Naive thymus-derived CD4-positive, alpha-beta T cell (primary cell): Measurements from ENCODE around the gene OGFOD1. TPM values are rescaled to one million over a fixed set of nuclear protein-coding genes. Genes with fewer than 3 reads are reported as not detected.

Experiments
- ATAC-seq: fragments of 150-1000 bp; cut with Tn5 transposase; 2 replicates; pipeline ENCODE4 v1.10.0; 2021; ENCODE audit warnings: mild to moderate bottlenecking, moderate library complexity
- CTCF ChIA-PET: fragments of 350-600 bp; sonication (Branson Sonifier 250); formaldehyde crosslinking; loops from one replicate; lab custom pipeline; 2021; ENCODE audit warnings: antibody characterized with exemption; lab: Charles Lee
- POLR2A ChIA-PET: fragments of 350-600 bp; sonication (Branson Sonifier 250); formaldehyde crosslinking; loops from one replicate; lab custom pipeline; 2021; ENCODE audit warnings: antibody characterized with exemption, inconsistent platforms; lab: Charles Lee
- DNase-seq, 9 donors: peaks; one replicate each; pipeline versions ENCODE4 v3.0.0 to v3.0.0-alpha.2; 2020 to 2022; ENCODE audit warnings: mixed read lengths in 1 of 9
- H3K27ac ChIP-seq: one replicate; pipeline ENCODE4 v1.7.0; 2013; ENCODE audit warnings: mild to moderate bottlenecking, low read depth, low read length, moderate library complexity
- H3K27me3 ChIP-seq, 2 donors: one replicate each; pipeline ENCODE4 v1.7.0; 2013; ENCODE audit warnings: low read length in 2 of 2, mild to moderate bottlenecking in 2 of 2, moderate library complexity in 2 of 2; ENCODE audit not compliant: control insufficient read depth in 2 of 2, insufficient read depth in 2 of 2
- H3K36me3 ChIP-seq, 3 experiments: 1 replicate in 2 of 3; 2 replicates in 1 of 3; pipeline ENCODE4 v1.7.0; 2013; ENCODE audit warnings: low read length in 3 of 3, mild to moderate bottlenecking in 3 of 3, moderate library complexity in 1 of 3; ENCODE audit not compliant: insufficient read depth in 3 of 3, control insufficient read depth in 2 of 3
- H3K4me1 ChIP-seq, 2 donors: one replicate each; pipeline ENCODE4 v1.7.0; 2013; ENCODE audit warnings: low read length in 2 of 2, mild to moderate bottlenecking in 2 of 2, moderate library complexity in 1 of 2; ENCODE audit not compliant: control insufficient read depth in 2 of 2, insufficient read depth in 2 of 2
- H3K4me3 ChIP-seq: 2 replicates; pipeline ENCODE4 v1.7.0; 2013; ENCODE audit warnings: mild to moderate bottlenecking, low read length
- H3K9me3 ChIP-seq, 3 experiments: 1 replicate in 2 of 3; 2 replicates in 1 of 3; pipeline ENCODE4 v1.7.0; 2013; ENCODE audit warnings: low read length in 3 of 3; ENCODE audit not compliant: control insufficient read depth in 2 of 3
- H3K27ac Mint-ChIP-seq, 9 donors: one replicate each; pipeline ENCODE4 v1.8.0; 2020 to 2022; ENCODE audit warnings: mixed read lengths in 9 of 9, mild to moderate bottlenecking in 8 of 9, moderate library complexity in 5 of 9, inconsistent platforms in 2 of 9
- H3K27me3 Mint-ChIP-seq, 5 donors: one replicate each; pipeline ENCODE4 v1.8.0; 2021 to 2022; ENCODE audit warnings: mixed read lengths in 5 of 5, mild to moderate bottlenecking in 1 of 5
- H3K36me3 Mint-ChIP-seq, 5 donors: one replicate each; pipeline ENCODE4 v1.8.0; 2020 to 2022; ENCODE audit warnings: mixed read lengths in 5 of 5, mild to moderate bottlenecking in 3 of 5, inconsistent platforms in 1 of 5
- H3K4me1 Mint-ChIP-seq, 7 donors: one replicate each; pipeline ENCODE4 v1.8.0; 2020 to 2022; ENCODE audit warnings: mixed read lengths in 7 of 7, mild to moderate bottlenecking in 3 of 7, inconsistent platforms in 1 of 7
- H3K4me3 Mint-ChIP-seq, 10 donors: one replicate each; pipeline ENCODE4 v1.8.0; 2020 to 2022; ENCODE audit warnings: mild to moderate bottlenecking in 10 of 10, mixed read lengths in 10 of 10, moderate library complexity in 6 of 10, inconsistent platforms in 2 of 10
- H3K9me3 Mint-ChIP-seq, 11 donors: one replicate each; pipeline ENCODE4 v1.8.0; 2020 to 2022; ENCODE audit warnings: mixed read lengths in 11 of 11, mild to moderate bottlenecking in 4 of 11, inconsistent platforms in 1 of 11, moderate library complexity in 1 of 11
- intact Hi-C, 2 donors: fragments of 100-400 bp; cut with micrococcal nuclease; formaldehyde crosslinking; loops; one replicate each; pipeline ENCODE4 v1.15.1; 2023
- polyA plus RNA-seq, 2 donors: library from polyadenylated mRNA; unstranded; fragments of 300-500 nt; fragmentation: Illumina TruSeq; gene quantifications; one replicate each; pipeline ENCODE4 v1.2.3, GENCODE V29; 2021
- total RNA-seq, 6 experiments: library from RNA in 5 of 6; stranded (reverse) in 5 of 6; gene quantifications; 1 replicate in 5 of 6; 2 replicates in 1 of 6; pipeline ENCODE4 v1.2.3 and lab custom pipeline; 2021 to 2026

OGFOD1 gene
- total and polyA plus RNA-seq, 7 experiments from 2014 or later, result 23.8 to 106 (median 45.3) TPM

DNA sequence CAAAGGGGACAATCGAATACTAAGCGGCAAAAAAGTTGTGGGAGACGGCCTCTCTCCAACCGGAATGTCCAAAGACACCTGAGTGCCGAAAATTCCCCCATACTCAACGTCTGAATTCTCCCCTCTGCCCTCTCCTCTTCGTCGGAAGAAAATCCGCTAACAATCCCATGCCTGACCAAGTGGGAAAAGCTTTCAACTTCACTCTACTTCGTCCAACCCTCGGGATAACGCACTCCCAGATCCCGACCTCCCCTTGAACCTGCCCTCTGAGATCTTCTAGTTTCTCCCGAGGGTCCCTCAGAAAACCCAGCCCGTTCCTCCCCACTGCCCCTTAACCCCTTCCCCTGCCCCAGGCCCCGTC is 27.0 kb upstream of the OGFOD1 start:
- peak overlapping the region; percentile 73 for H3K4me3 ChIP-seq
- Mint-ChIP-seq H3K9me3 (no peaks in the 10 kb centered on the region), H3K4me3 (peak overlapping the region; percentile 95 to 100 (median 98)), H3K4me1 (peaks cover 36 to 50% (median 44%) of the 10 kb centered on the region in 7 donors), H3K27ac (peak overlapping the region; percentile 74 to 96 (median 94)), H3K27me3 (no peaks in the 10 kb centered on the region), H3K36me3 (peaks cover 0 to 9% (median 0%) of the 10 kb centered on the region in 5 donors)
- peak overlapping the region; percentile 82 for H3K27ac ChIP-seq
- ChIA-PET POLR2A (interaction anchor here (1.3 kb wide), 1 partner anchor 15 kb away, joined by 3 read pairs; no protein-coding TSS in a partner anchor), CTCF (no interaction called here)
- H3K9me3 ChIP-seq, result no peaks in the 10 kb centered on the region
- ATAC-seq, result no peak
- DNase-seq, result peak in 1 of 9 donors; percentile 3
- H3K36me3 ChIP-seq, result no peaks in the 10 kb centered on the region
- intact Hi-C loops, result loop anchor here (2.0 to 10.0 kb wide), 5 partner anchors 16 to 1310 kb away; partner anchors contain the start of genes GNAO1 (in 1 of the 2) and KATNB1 (in 1 of the 2)
- peaks cover 6 to 8% of the 10 kb centered on the region in 2 donors for H3K4me1 ChIP-seq
- no peaks in the 10 kb centered on the region for H3K27me3 ChIP-seq

DNA sequence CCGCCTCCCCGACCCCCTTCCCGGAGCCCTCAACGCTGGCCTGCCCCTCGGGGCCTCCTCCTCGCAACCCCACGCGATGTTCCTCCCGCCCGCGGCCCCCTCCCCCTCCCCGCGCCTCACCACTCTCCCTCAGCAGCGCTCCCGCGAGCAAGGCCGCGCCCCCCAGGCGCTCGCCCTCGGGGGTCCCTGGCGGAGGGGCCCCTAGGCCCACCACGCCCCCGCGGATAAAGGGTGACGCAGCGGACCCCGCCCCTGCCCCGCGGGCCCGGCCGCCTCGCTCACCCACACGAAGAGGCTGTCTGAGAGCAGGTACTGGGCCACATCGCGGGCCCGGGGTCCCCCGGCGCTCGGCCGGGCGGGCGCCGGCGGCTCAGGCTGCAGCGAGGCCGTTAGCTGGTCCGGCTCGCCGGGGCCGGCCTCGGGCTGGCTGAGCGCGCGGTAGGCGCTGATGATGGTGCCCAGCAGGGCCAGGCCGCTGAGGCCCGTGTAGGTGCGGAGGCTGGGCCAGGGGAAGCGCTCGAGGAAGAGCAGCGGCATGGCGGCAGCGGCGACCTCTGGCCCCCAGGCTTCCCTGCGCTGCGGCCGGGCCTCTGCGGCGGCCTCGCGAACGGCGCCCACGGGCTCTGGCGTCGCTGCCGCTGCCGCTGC is 26.4 kb upstream of the OGFOD1 start:
- DNase-seq, result peak in 8 of 9 donors; percentile 31 to 65 (median 38)
- H3K9me3 ChIP-seq, result no peaks in the 10 kb centered on the region
- no peaks in the 10 kb centered on the region for H3K27me3 ChIP-seq
- H3K4me3 Mint-ChIP-seq, result peak overlapping the region; percentile 95 to 100 (median 98)
- intact Hi-C loops, result loop anchor here (1.0 to 10.0 kb wide), 8 partner anchors 16 to 1310 kb away; partner anchors contain the start of genes NUDT21 (in 2 of the 2), OGFOD1 (in 2 of the 2), BBS2 (in 1 of the 2) and GNAO1 (in 1 of the 2)
- peaks cover 6 to 8% of the 10 kb centered on the region in 2 donors for H3K4me1 ChIP-seq
- ChIA-PET CTCF (no interaction called here), POLR2A (interaction anchor here (0.9 to 1.3 kb wide), 2 partner anchors 16 to 19 kb away, joined by 3 to 5 read pairs; no protein-coding TSS in a partner anchor)
- H3K27me3 Mint-ChIP-seq, result no peaks in the 10 kb centered on the region
- H3K4me3 ChIP-seq, result peak overlapping the region; percentile 73
- ATAC-seq, result peak; percentile 51
- no peaks in the 10 kb centered on the region for H3K9me3 Mint-ChIP-seq
- peaks cover 0 to 9% (median 0%) of the 10 kb centered on the region in 5 donors for H3K36me3 Mint-ChIP-seq
- H3K36me3 ChIP-seq, result no peaks in the 10 kb centered on the region
- peak overlapping the region in 6 of 9 donors; percentile 74 to 95 (median 94) for H3K27ac Mint-ChIP-seq
- peaks cover 36 to 50% (median 44%) of the 10 kb centered on the region in 7 donors for H3K4me1 Mint-ChIP-seq
- H3K27ac ChIP-seq, result peak overlapping the region; percentile 82

DNA sequence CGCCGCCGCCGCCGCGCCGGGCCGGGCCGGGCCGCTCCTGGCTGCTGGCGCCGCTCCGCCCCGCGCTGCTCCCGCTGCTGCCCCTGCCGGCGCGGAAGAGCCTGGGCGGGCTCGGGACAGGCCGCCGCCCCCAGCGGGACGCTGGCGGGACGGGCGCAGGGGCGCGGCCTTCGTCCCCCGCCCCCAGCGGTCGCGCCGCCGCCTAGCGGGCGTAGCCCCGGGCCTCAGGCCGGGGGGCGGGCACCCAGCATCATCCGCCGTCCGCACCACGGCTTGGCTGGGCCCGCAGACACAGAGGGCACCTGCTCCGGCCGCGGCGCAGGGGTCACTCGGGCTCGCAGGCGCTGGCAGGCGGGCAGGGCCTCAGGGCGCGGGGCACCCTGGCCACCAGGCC is 25.9 kb upstream of the OGFOD1 start, which contains the start of gene AMFR:
AMFR (minus strand) TSS at position 107 of the 394 bp plus-strand sequence. CDS start 218 bp downstream, outside the sequence.
- CTCF ChIA-PET, result no interaction called here
- H3K4me1 Mint-ChIP-seq, result peaks cover 32 to 45% (median 40%) of the 10 kb centered on the region in 7 donors
- ATAC-seq (peak; percentile 97), DNase-seq (peak; percentile 57 to 86 (median 68))
- Histone ChIP-seq H3K27me3 (no peaks in the 10 kb centered on the region), H3K27ac (peak within 1 kb of the TSS; percentile 82), H3K4me3 (peak within 1 kb of the TSS; percentile 73), H3K9me3 (no peaks in the 10 kb centered on the region), H3K4me1 (peaks cover 6 to 8% of the 10 kb centered on the region in 2 donors), H3K36me3 (peaks cover 0 to under 1% (median 0%) of the 10 kb centered on the region in 3 experiments)
- no peaks in the 10 kb centered on the region for H3K27me3 Mint-ChIP-seq
- H3K9me3 Mint-ChIP-seq, result no peaks in the 10 kb centered on the region
- POLR2A ChIA-PET, result interaction anchor here (0.9 to 1.3 kb wide), 2 partner anchors 19 to 26 kb away, joined by 4 to 5 read pairs; partner anchors contain the start of genes NUDT21 and OGFOD1
- intact Hi-C loops, result loop anchor here (1.0 to 10.0 kb wide), 8 partner anchors 17 to 1309 kb away; partner anchors contain the start of genes NUDT21 (in 2 of the 2), OGFOD1 (in 2 of the 2), BBS2 (in 1 of the 2) and GNAO1 (in 1 of the 2)
- H3K27ac Mint-ChIP-seq, result peak within 1 kb of the TSS; percentile 74 to 96 (median 94)
- H3K4me3 Mint-ChIP-seq, result peak within 1 kb of the TSS; percentile 95 to 100 (median 98)
- peaks cover 0 to 8% (median 3%) of the 10 kb centered on the region in 5 donors for H3K36me3 Mint-ChIP-seq

DNA sequence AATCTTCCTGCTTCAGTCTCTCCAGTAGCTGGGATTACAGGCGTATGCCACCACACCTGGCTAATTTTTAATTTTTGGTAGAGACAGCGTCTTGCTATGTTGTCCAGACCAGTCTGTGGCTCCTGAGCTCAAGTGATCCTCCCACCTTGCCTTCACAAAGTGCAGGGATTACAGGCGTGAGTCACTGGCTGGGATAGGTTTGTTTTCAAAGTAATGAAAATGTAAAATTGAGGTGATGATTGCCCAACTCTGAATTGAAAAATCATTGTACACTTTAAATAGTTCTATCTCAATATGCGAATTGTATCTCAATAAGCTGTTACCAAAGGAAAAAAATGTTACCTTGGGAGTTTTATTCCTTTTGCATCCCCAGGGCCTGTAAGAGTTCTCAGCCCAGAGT is 24.8 kb upstream of the OGFOD1 start:
- POLR2A ChIA-PET, result interaction anchor here (0.7 to 1.3 kb wide), 4 partner anchors 11 to 29 kb away, joined by 3 to 4 read pairs (median 4); partner anchors contain the start of genes NUDT21 and OGFOD1

DNA sequence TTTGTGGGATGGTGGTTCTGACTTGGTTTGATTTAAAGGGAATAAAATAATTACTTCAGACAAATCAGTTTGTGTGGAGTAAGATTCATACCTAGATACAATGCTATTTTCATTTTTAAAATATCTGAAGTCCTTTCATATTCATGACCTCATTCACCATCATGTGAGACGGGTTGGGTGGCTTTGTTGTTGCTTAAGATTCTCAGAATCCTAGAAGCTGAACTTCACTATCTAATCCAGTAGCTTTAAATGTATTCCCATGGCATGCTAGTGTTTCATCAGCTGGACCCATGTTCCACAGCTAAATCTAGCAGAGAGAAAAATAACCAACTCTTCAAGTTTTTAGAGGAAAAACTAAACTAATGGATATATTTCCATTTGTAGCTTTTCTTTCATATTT is 23.3 kb upstream of the OGFOD1 start:
- POLR2A ChIA-PET, result interaction anchor here (1.6 kb wide), 1 partner anchor 23 kb away, joined by 5 read pairs; the partner anchor contains the start of genes NUDT21 and OGFOD1
- intact Hi-C loops, result loop anchor here (1.0 to 10.0 kb wide), 5 partner anchors 8 to 1307 kb away; partner anchors contain the start of genes GNAO1 (in 1 of the 2), KATNB1 (in 1 of the 2) and MT2A (in 1 of the 2)
- no peaks in the 10 kb centered on the region for H3K27me3 Mint-ChIP-seq

More for the DNA sequence above, 24.8 kb upstream of the OGFOD1 start:
- H3K27ac Mint-ChIP-seq, result peak overlapping the region; percentile 23 to 86 (median 75)
- H3K27me3 Mint-ChIP-seq, result no peaks in the 10 kb centered on the region
- DNase-seq (no peak), ATAC-seq (no peak)
- H3K9me3 Mint-ChIP-seq, result no peaks in the 10 kb centered on the region
- Histone ChIP-seq H3K27me3 (no peaks in the 10 kb centered on the region), H3K4me1 (peaks cover 6 to 8% of the 10 kb centered on the region in 2 donors), H3K36me3 (peaks cover 0 to 7% (median 0%) of the 10 kb centered on the region in 3 experiments), H3K4me3 (no peak overlapping the region), H3K27ac (peak overlapping the region; percentile 17), H3K9me3 (no peaks in the 10 kb centered on the region)
- CTCF ChIA-PET, result interaction anchor here (0.7 kb wide), 1 partner anchor 24 kb away, joined by 3 read pairs; the partner anchor contains the start of genes NUDT21 and OGFOD1
- H3K36me3 Mint-ChIP-seq, result peaks cover 3 to 15% (median 9%) of the 10 kb centered on the region in 5 donors
- peaks cover 26 to 39% (median 33%) of the 10 kb centered on the region in 7 donors for H3K4me1 Mint-ChIP-seq
- peak overlapping the region in 9 of 10 donors; percentile 23 to 100 (median 76) for H3K4me3 Mint-ChIP-seq
- intact Hi-C loops, result loop anchor here (5.0 to 10.0 kb wide), 4 partner anchors 181 to 1308 kb away; partner anchors contain the start of genes GNAO1 (in 1 of the 2), KATNB1 (in 1 of the 2) and MT2A (in 1 of the 2)

DNA sequence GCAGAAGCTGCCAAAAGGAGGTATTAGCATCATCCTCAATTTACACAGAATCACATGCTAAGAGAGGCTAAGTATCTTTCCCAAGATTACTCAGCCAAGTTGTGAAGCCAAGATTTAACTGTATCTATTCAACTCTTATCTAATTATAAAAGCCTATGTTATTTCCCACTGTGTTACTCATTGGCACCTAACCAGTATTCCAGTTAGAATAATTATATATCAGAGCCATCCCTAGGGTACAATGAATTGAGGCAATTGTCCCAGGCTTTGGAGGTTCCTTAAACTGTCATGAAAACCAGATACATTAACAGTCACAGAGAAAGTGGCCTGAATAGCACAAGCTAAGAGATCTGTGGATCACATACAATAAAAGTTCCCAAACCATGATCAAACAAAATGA is 15.1 kb upstream of the OGFOD1 start:
- Mint-ChIP-seq H3K27ac (peak overlapping the region in 2 of 9 donors; percentile 18 to 36), H3K36me3 (peaks cover 8 to 33% (median 14%) of the 10 kb centered on the region in 5 donors), H3K9me3 (no peaks in the 10 kb centered on the region), H3K4me1 (peaks cover 0 to 11% (median 5%) of the 10 kb centered on the region in 7 donors), H3K27me3 (no peaks in the 10 kb centered on the region), H3K4me3 (no peak overlapping the region)
- DNase-seq (no peak), ATAC-seq (no peak)
- H3K4me3 ChIP-seq, result no peak overlapping the region
- H3K27me3 ChIP-seq, result no peaks in the 10 kb centered on the region
- peaks cover 4 to 49% (median 13%) of the 10 kb centered on the region in 3 experiments for H3K36me3 ChIP-seq
- intact Hi-C loops, result loop anchor here in 1 of 2 donors (1.0 kb wide), 1 partner anchor 8 kb away; no protein-coding TSS in a partner anchor
- H3K27ac ChIP-seq, result no peak overlapping the region
- H3K4me1 ChIP-seq, result no peaks in the 10 kb centered on the region
- CTCF ChIA-PET, result no interaction called here
- POLR2A ChIA-PET, result interaction anchor here (0.6 to 1.8 kb wide), 2 partner anchors 13 to 295 kb away, joined by 6 to 8 read pairs; no protein-coding TSS in a partner anchor
- H3K9me3 ChIP-seq, result no peaks in the 10 kb centered on the region

More for the DNA sequence above, 23.3 kb upstream of the OGFOD1 start:
- Mint-ChIP-seq H3K4me1 (peaks cover 12 to 24% (median 18%) of the 10 kb centered on the region in 7 donors), H3K36me3 (peaks cover 7 to 17% (median 15%) of the 10 kb centered on the region in 5 donors), H3K27ac (peak overlapping the region in 3 of 9 donors; percentile 45 to 86 (median 75)), H3K4me3 (no peak overlapping the region), H3K9me3 (no peaks in the 10 kb centered on the region)
- Histone ChIP-seq H3K9me3 (no peaks in the 10 kb centered on the region), H3K27ac (no peak overlapping the region), H3K27me3 (no peaks in the 10 kb centered on the region), H3K4me3 (no peak overlapping the region), H3K4me1 (peaks cover 6 to 8% of the 10 kb centered on the region in 2 donors), H3K36me3 (peaks cover 0 to 10% (median 2%) of the 10 kb centered on the region in 3 experiments)
- CTCF ChIA-PET, result no interaction called here
- DNase-seq (no peak), ATAC-seq (no peak)
